SK-N-MC (cell line): Measurements from ENCODE around the gene RXFP3.

Experiments used
- EZH2 ChIP-seq: fragments of 200-600 bp; sonication (generic); IDR thresholded peaks from one replicate; pipeline ENCODE4 v1.6.1; 2017; ENCODE audit warnings: antibody characterized with exemption
- POLR2AphosphoS5 ChIP-seq: IDR thresholded peaks from 2 replicates; pipeline ENCODE4 v1.6.1; 2012; ENCODE audit warnings: mild to moderate bottlenecking, low read depth, low read length, borderline replicate concordance

GRCh38 chr5:33938881-33939280 is 2.7 kb downstream of the RXFP3 start:
- TF ChIP-seq EZH2 (no peak), POLR2AphosphoS5 (no peak)
